Measurements from ENCODE around the gene SHKBP1.

Gene SHKBP1

DNA sequence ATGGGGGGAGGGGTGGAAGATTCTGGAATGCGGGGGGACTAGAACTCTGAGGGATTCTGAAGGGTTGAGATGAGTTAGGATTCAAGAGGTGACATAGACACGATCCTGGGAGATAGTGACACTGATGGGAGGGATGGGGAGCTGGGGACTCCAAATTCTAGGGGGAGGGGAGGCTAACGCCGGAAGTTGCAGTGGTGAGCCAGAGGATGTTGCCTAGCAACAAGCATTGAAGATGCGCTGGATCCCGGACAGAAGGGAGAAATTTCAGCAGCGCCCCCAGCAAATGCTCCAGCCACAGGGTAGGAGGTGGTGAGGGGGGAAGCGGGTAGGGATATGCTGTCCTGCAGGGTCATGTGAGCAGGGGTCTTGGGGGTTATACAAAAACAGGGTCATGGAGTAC is 17.6 kb downstream of the SHKBP1 start:
- Histone ChIP-seq H3K4me2 (ENCODE audit: insufficient read depth, low read length) (no peak overlapping the region), H3K4me1 (ENCODE audit: insufficient read depth, low read length) (peaks cover 16% of the 10 kb centered on the region), H3K9ac (ENCODE audit: low read depth, low read length) (no peak overlapping the region), H3K27me3 (ENCODE audit: insufficient read depth, low read length, poor library complexity) (peaks cover 6% of the 10 kb centered on the region), H3K27ac (ENCODE audit: low read length) (no peak overlapping the region), H3K9me3 (ENCODE audit: insufficient read depth, low read length, severe bottlenecking) (no peaks in the 10 kb centered on the region), H3K4me3 (ENCODE audit: low read depth in 1 of 2, low read length in 2 of 2) (no peak overlapping the region), H3K79me2 (ENCODE audit: insufficient read depth, low read length) (no peaks in the 10 kb centered on the region), H4K20me1 (ENCODE audit: insufficient read depth, low read length) (no peaks in the 10 kb centered on the region; the same call in 1 of the 2 replicates), H2AFZ (ENCODE audit: low read depth, low read length) (no peak overlapping the region), H3K36me3 (ENCODE audit: insufficient read depth, low read length) (no peaks in the 10 kb centered on the region)
- TF ChIP-seq EZH2 (IDR thresholded peaks at IDR 0.05; ENCODE audit: borderline replicate concordance, low read depth, low read length, severe bottlenecking) = no peak
- TF ChIP-seq CTCF (IDR thresholded peaks at IDR 0.05; ENCODE audit: borderline replicate concordance, extremely low read depth, low read length, poor library complexity, severe bottlenecking) = no peak
- DNase-seq = peak; percentile 56
- peak; percentile 46; the same call in 2 of the 3 replicates for ATAC-seq (ENCODE audit: insufficient read depth, low read depth)

DNA sequence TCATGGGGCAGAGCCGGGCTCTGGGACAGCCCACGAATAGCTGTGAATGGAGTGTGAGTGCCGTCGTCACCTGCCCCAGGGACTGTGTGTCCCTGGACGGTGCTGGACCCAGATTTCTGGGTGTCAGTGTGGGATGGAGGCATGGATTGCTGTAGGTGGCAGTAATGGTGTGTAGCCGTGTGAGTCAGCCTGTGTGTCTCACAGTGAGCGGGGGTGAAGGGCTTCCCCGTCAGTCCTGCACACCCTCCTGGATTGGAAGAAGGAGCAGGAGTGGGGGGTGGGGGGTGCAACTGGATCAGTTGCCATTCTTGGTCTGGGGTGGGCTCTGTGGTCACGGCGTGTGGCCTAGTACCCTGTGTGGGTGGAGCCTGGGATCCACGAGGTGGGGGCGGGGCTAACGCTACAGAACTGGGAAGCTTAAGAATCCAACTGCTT is 18.0 kb downstream of the SHKBP1 start:
- Histone ChIP-seq H3K27ac (ENCODE audit: low read length) (no peak overlapping the region), H4K20me1 (ENCODE audit: insufficient read depth, low read length) (no peaks in the 10 kb centered on the region; the same call in 1 of the 2 replicates), H3K9me3 (ENCODE audit: insufficient read depth, low read length, severe bottlenecking) (no peaks in the 10 kb centered on the region), H3K36me3 (ENCODE audit: insufficient read depth, low read length) (no peaks in the 10 kb centered on the region), H3K4me2 (ENCODE audit: insufficient read depth, low read length) (no peak overlapping the region), H3K9ac (ENCODE audit: low read depth, low read length) (no peak overlapping the region), H2AFZ (ENCODE audit: low read depth, low read length) (no peak overlapping the region), H3K4me1 (ENCODE audit: insufficient read depth, low read length) (peaks cover 20% of the 10 kb centered on the region), H3K4me3 (ENCODE audit: low read depth in 1 of 2, low read length in 2 of 2) (no peak overlapping the region), H3K79me2 (ENCODE audit: insufficient read depth, low read length) (no peaks in the 10 kb centered on the region), H3K27me3 (ENCODE audit: insufficient read depth, low read length, poor library complexity) (peaks cover 9% of the 10 kb centered on the region)
- no peak for TF ChIP-seq EZH2 (IDR thresholded peaks at IDR 0.05; ENCODE audit: borderline replicate concordance, low read depth, low read length, severe bottlenecking)
- no peak for TF ChIP-seq CTCF (IDR thresholded peaks at IDR 0.05; ENCODE audit: borderline replicate concordance, extremely low read depth, low read length, poor library complexity, severe bottlenecking)
- DNase-seq = no peak
- 0 out of 3 replicates have a peak, but pooled peaks have one; percentile 8 for ATAC-seq (ENCODE audit: insufficient read depth, low read depth)

DNA sequence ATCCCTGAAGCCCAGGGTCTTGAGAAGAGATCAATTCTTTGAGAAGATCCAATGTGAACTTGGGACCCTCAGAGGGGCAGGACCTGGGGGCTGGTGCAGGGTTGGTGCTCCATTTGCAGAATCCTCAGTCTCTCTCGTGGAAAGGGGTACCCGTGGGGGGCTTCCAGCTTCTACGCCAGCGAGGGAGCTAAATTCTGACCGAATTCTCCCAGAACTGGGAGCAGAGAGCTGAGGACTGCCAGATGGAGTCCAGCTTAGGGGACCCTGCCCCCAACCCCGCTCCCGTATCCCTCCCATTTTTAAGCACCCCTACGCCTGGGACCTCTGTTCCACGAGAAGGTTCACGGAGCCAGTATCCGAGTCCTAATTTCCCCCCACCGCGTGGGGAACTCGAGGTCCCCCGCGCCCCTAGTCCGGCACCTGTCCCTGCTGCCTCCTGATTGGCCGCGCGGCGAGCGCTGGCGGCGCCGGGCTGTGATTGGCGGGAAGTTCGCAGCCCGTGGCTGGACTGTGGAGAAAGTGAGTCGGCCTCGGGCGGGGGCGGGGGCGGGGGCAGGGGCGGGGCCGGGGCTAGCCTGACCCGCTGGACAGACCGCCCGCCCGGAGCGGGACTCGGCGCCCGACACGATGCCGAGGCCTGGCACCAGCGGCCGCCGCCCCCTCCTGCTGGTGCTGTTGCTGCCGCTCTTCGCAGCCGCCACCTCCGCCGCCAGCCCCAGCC is 20.1 kb downstream of the SHKBP1 start:
- Histone ChIP-seq H3K36me3 (ENCODE audit: insufficient read depth, low read length) (no peaks in the 10 kb centered on the region), H2AFZ (ENCODE audit: low read depth, low read length) (no peak overlapping the region), H4K20me1 (ENCODE audit: insufficient read depth, low read length) (no peaks in the 10 kb centered on the region; the same call in 1 of the 2 replicates), H3K4me1 (ENCODE audit: insufficient read depth, low read length) (peaks cover 22% of the 10 kb centered on the region), H3K4me2 (ENCODE audit: insufficient read depth, low read length) (no peak overlapping the region), H3K4me3 (ENCODE audit: low read depth in 1 of 2, low read length in 2 of 2) (no peak overlapping the region), H3K27me3 (ENCODE audit: insufficient read depth, low read length, poor library complexity) (peaks cover 11% of the 10 kb centered on the region), H3K79me2 (ENCODE audit: insufficient read depth, low read length) (no peaks in the 10 kb centered on the region), H3K9me3 (ENCODE audit: insufficient read depth, low read length, severe bottlenecking) (no peaks in the 10 kb centered on the region), H3K9ac (ENCODE audit: low read depth, low read length) (no peak overlapping the region), H3K27ac (ENCODE audit: low read length) (no peak overlapping the region)
- no peak for DNase-seq
- no peak for TF ChIP-seq CTCF (IDR thresholded peaks at IDR 0.05; ENCODE audit: borderline replicate concordance, extremely low read depth, low read length, poor library complexity, severe bottlenecking)
- no peak for TF ChIP-seq EZH2 (IDR thresholded peaks at IDR 0.05; ENCODE audit: borderline replicate concordance, low read depth, low read length, severe bottlenecking)
- no peak for ATAC-seq (ENCODE audit: insufficient read depth, low read depth)

Data from DND-41 (cell line).